ENCODE results near the gene TARBP1.

DNA sequence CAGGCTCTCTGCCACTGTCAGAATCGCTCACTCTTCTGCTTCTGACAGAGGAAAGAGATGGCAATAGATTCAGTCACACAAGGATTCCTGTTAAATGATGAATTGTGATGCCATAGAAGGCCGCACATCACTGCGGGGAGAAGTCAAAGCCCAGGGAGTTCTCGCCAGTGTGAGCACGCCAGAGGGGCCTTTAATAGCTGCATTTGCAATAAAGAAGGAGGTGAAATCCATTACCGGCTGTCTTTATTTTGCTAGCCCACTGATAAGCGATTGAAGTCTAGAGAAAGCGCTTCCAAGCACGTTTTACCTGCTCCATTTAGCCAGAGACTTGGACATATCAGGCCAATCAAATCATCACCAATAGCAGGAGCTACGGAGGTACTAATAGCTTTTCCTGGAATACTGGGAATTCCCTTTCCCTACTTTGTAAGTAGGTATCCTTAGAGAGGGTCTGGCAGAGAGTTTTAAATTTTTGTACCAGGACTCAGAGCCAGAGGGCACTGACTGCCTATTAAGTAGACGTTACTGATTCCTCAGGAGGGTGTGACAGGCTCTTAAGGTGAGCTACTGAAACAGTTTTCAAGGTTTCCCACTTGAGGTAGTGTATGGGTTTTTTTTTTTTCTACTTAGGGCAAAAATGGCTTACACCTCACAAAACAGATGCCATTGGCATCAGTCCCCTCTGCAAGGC is 10.2 kb upstream of the TARBP1 start:
- TF ChIP-seq SP1 (IDR thresholded peaks at IDR 0.05) = no peak
- TF ChIP-seq SP1 (CRISPR knock-in tag; IDR thresholded peaks at IDR 0.05) = no peak
- TF ChIP-seq MZF1 (CRISPR knock-in tag; IDR thresholded peaks at IDR 0.05; ENCODE audit: borderline replicate concordance) = no peak
- TF ChIP-seq ZNF274 (CRISPR knock-in tag; IDR thresholded peaks at IDR 0.05) = no peak
- TF ChIP-seq TRIM24 (CRISPR knock-in tag; IDR thresholded peaks at IDR 0.05) = no peak
- TF ChIP-seq PAF1 (CRISPR knock-in tag; IDR thresholded peaks at IDR 0.05) = no peak
- TF ChIP-seq, protein P1, sequence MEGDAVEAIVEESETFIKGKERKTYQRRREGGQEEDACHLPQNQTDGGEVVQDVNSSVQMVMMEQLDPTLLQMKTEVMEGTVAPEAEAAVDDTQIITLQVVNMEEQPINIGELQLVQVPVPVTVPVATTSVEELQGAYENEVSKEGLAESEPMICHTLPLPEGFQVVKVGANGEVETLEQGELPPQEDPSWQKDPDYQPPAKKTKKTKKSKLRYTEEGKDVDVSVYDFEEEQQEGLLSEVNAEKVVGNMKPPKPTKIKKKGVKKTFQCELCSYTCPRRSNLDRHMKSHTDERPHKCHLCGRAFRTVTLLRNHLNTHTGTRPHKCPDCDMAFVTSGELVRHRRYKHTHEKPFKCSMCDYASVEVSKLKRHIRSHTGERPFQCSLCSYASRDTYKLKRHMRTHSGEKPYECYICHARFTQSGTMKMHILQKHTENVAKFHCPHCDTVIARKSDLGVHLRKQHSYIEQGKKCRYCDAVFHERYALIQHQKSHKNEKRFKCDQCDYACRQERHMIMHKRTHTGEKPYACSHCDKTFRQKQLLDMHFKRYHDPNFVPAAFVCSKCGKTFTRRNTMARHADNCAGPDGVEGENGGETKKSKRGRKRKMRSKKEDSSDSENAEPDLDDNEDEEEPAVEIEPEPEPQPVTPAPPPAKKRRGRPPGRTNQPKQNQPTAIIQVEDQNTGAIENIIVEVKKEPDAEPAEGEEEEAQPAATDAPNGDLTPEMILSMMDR (CRISPR knock-in tag; IDR thresholded peaks at IDR 0.05) = no peak
- TF ChIP-seq ZNF24 (IDR thresholded peaks at IDR 0.05) = no peak
